ENCODE measurements around the gene SNX13.
A peak's percentile ranks its signal among the peaks of the same experiment; 100 is the strongest.

Gene SNX13

GRCh38 chr7:17940302-17940883 is at the start of gene SNX13:
TSS of gene SNX13 (minus strand) at chr7:17940494. CDS start at chr7:17940295, 199 bp downstream.
- DNase-seq (ENCODE audit: low read depth), result peak; percentile 87

- peak; percentile 49 for DNase-seq (ENCODE audit: low read depth)
Observed at GRCh38 chr7:17989546-17989945, 49.3 kb upstream of the SNX13 start.

- DNase-seq (ENCODE audit: low read depth), result no peak
Observed at GRCh38 chr7:17988858-17989257, 48.6 kb upstream of the SNX13 start.

- DNase-seq (ENCODE audit: low read depth), result no peak
Observed at GRCh38 chr7:17988141-17988540, 47.8 kb upstream of the SNX13 start.

- peak; percentile 95 for DNase-seq (ENCODE audit: low read depth)
Observed at GRCh38 chr7:17986851-17987250, 46.6 kb upstream of the SNX13 start.

- DNase-seq (ENCODE audit: low read depth), result no peak
Observed at GRCh38 chr7:17985473-17986239, 45.4 kb upstream of the SNX13 start.

- DNase-seq (ENCODE audit: low read depth), result no peak
Observed at GRCh38 chr7:17984288-17984687, 44.0 kb upstream of the SNX13 start.

GRCh38 chr7:17983221-17984062 is 43.1 kb upstream of the SNX13 start:
- DNase-seq (ENCODE audit: low read depth), result no peak

- no peak for DNase-seq (ENCODE audit: low read depth)
Observed at GRCh38 chr7:17976952-17977351, 36.7 kb upstream of the SNX13 start.

GRCh38 chr7:17971411-17971810 is 31.1 kb upstream of the SNX13 start:
- no peak for DNase-seq (ENCODE audit: low read depth)

GRCh38 chr7:17968791-17969715 is 28.8 kb upstream of the SNX13 start:
- DNase-seq (ENCODE audit: low read depth), result peak; percentile 41

- no peak for DNase-seq (ENCODE audit: low read depth)
Observed at GRCh38 chr7:17966706-17967105, 26.4 kb upstream of the SNX13 start.

GRCh38 chr7:17965603-17966002 is 25.3 kb upstream of the SNX13 start:
- DNase-seq (ENCODE audit: low read depth), result peak; percentile 41

GRCh38 chr7:17963281-17963680 is 23.0 kb upstream of the SNX13 start:
- peak; percentile 67 for DNase-seq (ENCODE audit: low read depth)

GRCh38 chr7:17962652-17963051 is 22.4 kb upstream of the SNX13 start:
- DNase-seq (ENCODE audit: low read depth), result no peak

GRCh38 chr7:17957871-17958270 is 17.6 kb upstream of the SNX13 start:
- no peak for DNase-seq (ENCODE audit: low read depth)

GRCh38 chr7:17952387-17952786 is 12.1 kb upstream of the SNX13 start:
- DNase-seq (ENCODE audit: low read depth), result no peak

- no peak for DNase-seq (ENCODE audit: low read depth)
Observed at GRCh38 chr7:17951742-17952254, 11.5 kb upstream of the SNX13 start.

GRCh38 chr7:17948526-17949238 is 8.4 kb upstream of the SNX13 start:
- peak; percentile 27 for DNase-seq (ENCODE audit: low read depth)

GRCh38 chr7:17947620-17948019 is 7.3 kb upstream of the SNX13 start:
- no peak for DNase-seq (ENCODE audit: low read depth)

- no peak for DNase-seq (ENCODE audit: low read depth)
Observed at GRCh38 chr7:17946591-17946990, 6.3 kb upstream of the SNX13 start.
